Measurements from ENCODE around the gene EIF5.
"Not testable (repeated sequence)": the region's sequence is repeated elsewhere in the genome, so short reads cannot be mapped to it uniquely, and the experiment has no call there.

EIF5 gene

DNA sequence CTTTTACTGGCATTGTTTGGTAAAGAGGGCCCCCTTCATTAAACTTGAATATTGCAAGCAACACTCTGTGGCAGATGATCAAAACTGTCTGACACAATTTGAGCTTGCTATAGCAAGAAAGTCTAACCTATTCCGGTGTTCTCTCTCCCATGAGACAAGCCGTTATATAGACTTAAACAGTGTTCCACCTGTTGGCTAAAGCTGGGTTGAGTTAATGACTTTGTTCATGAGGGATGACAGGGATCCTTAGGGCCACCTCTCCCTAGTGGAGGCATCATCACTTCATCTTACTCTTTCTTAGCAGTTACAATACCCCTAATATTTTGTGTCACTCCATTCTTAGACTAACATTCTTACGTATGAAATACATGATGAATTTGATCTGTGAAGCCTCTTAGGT, 3.8 kb downstream of the EIF5 start:
- DNase-seq: no peak

DNA sequence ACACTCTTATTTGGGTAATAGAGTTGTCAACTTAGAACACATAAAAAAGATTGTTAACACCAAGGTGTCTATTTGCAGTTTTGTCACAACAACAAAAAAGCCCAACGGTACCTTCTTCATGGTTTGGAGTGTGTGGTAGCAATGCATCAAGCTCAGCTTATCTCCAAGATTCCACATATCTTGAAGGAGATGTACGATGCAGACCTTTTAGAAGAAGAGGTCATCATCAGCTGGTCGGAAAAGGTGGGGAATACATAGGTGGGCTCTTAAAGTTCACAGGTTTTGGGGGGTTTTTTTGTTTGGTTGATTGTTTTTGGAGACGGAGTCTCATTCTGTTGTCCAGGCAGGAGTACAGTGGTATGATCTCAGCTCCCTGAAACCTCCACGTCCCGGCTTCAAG, 5.5 kb downstream of the EIF5 start:
- DNase-seq: no peak

- no peak for DNase-seq
Measured at GRCh38 chr14:103340480-103341212, 6.6 kb downstream of the EIF5 start.

DNA sequence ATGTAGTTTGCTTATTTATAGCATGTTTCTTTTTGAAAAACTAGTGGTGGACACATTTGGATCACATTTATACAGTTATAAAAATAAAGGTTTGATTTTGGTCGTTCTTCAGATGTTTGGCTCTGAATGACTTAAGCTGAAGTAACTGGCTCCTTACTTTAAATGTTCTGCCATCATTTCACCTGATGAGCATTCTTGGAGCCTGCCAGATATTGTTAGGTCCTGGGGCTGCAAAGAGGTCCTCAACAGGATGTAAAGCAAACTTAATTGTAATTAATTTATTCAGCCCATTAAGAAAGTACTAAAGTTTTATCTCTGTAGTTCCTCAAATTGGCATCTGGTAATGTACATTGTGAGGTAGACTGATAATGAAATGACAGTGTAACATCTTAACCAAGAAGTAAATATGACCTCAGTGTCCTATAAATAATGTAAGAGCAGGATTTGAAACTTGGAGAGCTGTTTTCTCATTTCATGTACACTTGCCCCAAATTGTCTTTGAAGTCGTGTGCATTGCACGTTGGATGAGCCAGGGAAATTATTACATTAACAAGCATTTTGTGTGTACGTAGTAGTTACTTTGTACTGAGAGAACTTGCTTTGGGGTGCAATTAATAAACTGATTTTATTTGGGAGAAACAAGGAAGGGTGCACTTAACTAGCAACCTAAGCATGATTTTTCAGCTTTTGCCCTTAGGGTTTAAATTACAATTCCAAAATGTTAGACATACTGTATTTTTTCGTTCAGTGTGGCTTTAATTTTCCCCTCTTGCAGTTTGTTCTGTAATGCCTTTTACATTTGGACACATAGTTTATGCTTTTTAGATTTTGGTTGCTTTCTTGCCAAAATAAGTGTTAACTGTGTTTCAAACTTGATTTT, 7.5 kb downstream of the EIF5 start:
- no peak for DNase-seq

DNA sequence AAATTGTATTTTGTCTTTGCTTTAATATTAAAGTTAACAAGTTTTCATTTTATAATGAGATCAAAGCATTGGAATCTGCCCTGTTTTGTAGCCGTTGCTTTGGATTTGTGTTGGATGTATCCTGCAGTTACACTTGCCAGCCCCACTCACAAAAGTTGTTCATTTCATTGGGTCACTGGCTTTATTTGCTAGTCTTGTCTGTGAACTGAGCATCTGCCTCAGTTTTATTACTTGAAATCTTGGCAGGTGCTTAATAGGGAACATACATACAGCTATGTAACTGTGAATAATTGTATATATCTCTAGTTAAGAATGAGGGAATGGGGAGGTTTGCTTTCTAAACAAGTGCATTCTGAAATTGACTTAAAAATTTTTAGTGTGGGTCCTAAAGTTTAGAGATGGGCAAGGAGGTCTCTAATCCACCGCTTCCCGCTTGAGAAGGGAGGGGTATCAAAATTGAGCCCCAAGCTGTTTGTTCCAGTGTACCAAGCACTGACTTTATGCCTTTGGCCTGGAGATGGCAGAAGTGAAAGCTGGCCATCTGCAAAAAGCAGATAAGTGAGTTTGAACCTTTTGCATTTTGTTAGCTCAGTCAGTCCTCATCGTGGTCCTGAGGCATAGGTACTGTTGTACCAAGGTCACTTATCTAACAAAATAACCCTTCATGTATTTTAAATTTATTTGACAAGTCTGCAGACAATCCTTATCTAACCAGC, 9.3 kb downstream of the EIF5 start:
- DNase-seq: no peak

GRCh38 chr14:103343905-103344797, 10.1 kb downstream of the EIF5 start:
- DNase-seq: no peak

DNA sequence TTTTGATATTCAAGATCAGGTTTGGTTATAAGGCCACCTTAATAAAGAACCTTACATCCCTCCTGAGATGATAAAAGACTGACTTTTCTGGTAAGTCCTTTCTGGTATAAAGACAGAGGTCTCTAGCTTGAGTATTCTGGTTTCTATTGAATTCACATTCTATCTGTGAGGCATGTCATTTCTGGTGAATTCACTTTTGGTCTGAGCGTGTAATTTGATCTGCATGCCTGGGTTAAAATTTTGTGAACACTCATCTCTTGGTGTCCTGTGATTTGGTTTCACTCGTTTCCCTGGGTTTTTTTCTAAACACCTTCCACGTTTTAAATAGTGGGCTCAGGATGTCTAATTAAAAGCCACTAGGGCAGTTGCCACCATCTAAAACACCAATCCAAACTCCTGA, 12.2 kb downstream of the EIF5 start:
- no peak for DNase-seq

- DNase-seq: no peak
Measured at GRCh38 chr14:103347091-103347815, 13.2 kb downstream of the EIF5 start.

DNA sequence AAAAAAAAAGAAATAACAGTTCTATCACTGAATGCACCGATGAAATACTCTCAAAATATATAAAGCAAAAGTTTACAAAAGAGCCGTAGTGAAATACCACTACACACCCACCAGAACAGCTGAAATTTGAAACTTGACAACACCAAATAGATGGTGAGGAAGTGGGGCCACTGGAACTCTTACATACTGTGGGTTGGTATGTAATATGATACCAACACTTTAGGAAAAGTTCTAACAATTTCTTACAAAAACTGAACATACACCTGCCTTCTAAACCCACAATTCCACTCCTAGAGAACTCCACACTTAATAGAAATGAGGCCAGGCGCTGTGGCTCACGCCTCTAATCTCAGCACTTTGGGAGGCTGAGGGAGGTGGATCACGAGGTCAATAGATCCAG, 14.1 kb downstream of the EIF5 start:
- DNase-seq: no peak

DNA sequence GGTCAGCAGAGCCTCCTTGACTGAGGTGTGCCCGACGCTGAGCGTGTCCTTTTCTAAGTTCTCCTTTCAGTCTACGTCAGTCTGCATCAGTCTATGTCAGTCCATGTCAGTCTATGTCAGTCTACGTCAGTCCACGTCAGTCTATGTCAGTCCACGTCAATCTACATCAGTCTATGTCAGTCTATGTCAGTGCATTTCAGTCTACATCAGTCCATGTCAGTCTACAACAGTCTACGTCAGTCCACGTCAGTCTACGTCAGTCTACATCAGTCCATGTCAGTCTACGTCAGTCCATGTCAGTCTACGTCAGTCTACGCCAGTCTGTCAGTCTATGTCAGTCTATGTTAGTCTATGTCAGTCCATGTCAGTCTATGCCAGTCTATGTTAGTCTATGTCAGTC, 15.9 kb downstream of the EIF5 start:
- DNase-seq: no peak

DNA sequence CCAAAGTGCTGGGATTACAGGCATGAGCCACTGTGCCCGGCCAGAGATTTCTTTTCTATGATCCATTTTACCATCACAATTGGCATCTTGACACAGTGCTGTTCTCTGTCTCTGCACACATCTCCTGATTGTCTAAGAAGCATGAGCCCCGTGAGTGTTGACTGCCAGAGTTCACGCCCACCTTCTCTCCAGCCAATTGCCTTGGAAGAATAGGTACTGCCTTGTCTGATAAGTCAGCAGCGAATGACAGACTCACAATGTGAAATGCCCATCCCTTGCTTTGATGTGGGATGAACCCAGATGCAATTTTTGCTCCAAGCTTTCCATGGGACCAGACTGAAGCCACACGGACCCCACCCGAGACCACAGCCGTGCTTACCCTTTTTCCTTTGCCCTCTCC, 19.3 kb downstream of the EIF5 start:
- no peak for DNase-seq

DNA sequence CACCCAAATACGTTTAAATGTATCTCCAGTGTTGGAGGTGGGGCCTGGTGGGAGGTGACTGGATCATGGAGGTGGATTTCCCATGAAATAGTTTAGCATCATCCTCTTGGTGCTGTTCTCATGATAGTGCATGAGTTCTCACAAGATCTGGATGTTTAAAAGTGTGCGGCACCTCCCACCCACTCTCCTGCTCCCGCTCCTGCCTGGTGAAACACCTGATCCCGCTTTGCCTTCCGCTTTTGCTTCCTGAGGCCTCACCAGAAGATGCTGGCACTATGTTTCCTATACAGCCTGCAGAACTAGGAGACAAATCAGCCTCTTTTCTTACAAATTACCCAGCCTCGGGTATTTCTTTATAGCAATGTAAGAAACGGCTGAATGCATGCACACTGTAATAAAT, 20.1 kb downstream of the EIF5 start:
- DNase-seq: no peak

DNA sequence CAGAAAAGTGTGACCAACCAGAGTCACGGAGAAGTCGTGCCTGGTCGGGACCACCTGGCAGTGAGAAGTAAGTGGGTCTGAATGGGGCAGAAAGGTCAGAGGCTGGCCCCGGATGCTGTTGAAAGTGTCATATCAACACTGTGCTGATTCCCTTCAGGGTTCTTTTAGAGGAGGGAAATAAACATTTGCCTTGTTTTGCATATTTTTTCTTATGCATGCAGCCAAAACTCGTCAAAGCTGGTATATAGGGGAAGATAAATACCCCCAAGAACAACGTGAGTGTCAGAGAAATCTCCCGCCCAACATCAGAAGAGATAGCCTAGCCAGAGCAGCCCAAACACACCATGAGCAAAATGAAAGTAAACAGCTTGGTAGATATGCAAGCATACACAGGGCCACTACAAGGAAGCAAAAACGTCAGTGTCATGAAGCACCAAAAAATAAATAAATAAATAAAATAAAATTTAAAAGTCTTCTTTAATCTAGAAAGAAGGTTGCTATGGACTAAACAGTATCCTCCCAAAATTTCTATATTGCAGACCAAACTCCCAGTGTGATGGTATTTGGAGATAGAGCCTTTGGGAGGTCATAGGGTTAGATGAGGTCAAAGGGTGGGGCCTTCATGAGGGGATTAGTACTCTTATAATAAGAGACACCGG, 22.1 kb downstream of the EIF5 start:
- no peak for DNase-seq

- not testable (repeated sequence) for DNase-seq
Measured at GRCh38 chr14:103357552-103357951, 23.5 kb downstream of the EIF5 start.

DNA sequence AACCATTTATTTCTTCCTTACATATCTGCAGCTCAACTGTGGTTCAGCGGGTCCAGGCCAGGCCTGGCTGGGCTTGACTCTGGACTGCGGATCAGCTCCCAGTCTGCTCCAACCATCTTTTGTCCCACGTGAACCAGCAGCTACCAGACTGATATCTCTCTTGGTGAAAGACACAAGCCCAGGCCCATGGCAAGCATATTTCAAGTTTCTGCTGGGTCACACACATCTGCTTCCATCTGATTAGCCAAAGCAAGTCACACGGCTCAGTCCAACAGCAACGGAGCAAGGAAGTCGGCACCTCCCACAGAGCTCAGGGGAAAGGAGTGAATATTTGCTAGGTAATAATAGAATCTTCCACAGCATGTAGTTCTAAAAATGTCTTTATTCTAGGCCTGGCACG, 26.5 kb downstream of the EIF5 start:
- DNase-seq: no peak

GRCh38 chr14:103361867-103362266, 27.8 kb downstream of the EIF5 start:
- no peak for DNase-seq

GRCh38 chr14:103362780-103363179, 28.7 kb downstream of the EIF5 start:
- DNase-seq: no peak

DNA sequence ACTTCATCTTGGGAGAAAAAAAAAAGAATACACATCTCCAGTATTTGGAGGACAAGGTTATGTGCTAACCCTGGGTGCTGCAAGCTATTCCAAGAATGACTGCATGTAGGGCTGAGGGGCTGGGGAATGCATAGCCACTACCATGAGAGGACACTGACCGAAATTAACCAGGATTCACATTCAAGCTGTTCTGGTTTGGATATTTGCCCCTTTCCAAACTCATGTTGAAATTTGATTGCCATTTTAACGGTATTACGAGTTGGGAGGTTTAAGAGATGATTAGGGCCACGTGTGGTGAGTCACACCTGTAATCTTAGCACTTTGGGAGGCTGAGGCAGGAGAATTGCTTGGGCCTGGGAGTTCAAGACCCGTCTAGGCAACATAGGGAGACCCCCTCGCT, 32.7 kb downstream of the EIF5 start:
- no peak for DNase-seq

- DNase-seq: no peak
Measured at GRCh38 chr14:103367995-103368394, 34.0 kb downstream of the EIF5 start.

GRCh38 chr14:103370087-103370486, 36.0 kb downstream of the EIF5 start:
- no peak for DNase-seq

GRCh38 chr14:103372017-103372416, 38.0 kb downstream of the EIF5 start:
- no peak for DNase-seq
